ENCODE data around the gene ZNF800. TPM values are rescaled to one million over a fixed set of nuclear protein-coding genes. Genes with fewer than 3 reads are reported as not detected.

ZNF800 gene
- total RNA-seq, 4 donors from 2014 or later = 27.1 to 61.6 (median 36.2) TPM

DNA sequence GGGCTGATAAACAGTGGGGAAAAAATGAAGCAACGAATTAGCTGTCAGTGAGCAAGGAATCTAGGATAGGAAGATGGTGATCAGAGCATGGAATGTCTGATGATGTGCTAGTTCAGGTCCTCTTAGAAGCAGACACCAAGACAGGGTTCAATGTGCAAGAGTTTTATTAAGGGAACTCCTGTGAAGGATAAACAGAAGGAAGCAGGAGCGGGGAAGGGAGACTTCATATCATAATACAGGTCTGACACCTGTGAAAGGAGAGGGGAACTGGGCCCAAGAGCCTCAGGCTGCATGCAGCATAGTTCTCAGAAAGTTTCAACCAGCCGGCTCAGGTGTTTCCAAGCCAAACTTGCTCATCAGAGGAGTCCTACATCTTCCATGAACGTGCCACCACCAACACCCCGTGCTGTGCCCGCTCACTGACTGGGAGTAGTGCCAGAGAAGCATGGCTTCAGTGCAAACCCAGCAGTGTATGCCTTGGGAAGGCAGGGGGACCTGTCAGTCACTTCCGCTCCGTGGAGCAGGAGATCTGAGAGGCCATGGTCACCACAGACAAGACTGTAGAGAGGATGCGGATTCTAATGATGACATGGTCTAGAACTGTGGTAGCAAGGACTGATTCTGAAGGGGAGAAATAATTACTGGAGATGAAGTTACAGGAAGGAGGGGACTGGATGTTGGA is 45.8 kb downstream of the ZNF800 start:
- Histone ChIP-seq H3K4me1 (peaks cover 0 to 6% of the 10 kb centered on the region in 2 donors), H3K27ac (no peak overlapping the region), H3K9me3 (no peaks in the 10 kb centered on the region), H3K36me3 (no peaks in the 10 kb centered on the region), H3K27me3 (no peaks in the 10 kb centered on the region), H3K4me3 (replicated peaks in 1 of 3) (no peak overlapping the region)
- intact Hi-C loops (cut with DNase I) = no loop called here
- no peak for TF ChIP-seq POLR2A (IDR thresholded peaks at IDR 0.05)
- TF ChIP-seq, protein P1, sequence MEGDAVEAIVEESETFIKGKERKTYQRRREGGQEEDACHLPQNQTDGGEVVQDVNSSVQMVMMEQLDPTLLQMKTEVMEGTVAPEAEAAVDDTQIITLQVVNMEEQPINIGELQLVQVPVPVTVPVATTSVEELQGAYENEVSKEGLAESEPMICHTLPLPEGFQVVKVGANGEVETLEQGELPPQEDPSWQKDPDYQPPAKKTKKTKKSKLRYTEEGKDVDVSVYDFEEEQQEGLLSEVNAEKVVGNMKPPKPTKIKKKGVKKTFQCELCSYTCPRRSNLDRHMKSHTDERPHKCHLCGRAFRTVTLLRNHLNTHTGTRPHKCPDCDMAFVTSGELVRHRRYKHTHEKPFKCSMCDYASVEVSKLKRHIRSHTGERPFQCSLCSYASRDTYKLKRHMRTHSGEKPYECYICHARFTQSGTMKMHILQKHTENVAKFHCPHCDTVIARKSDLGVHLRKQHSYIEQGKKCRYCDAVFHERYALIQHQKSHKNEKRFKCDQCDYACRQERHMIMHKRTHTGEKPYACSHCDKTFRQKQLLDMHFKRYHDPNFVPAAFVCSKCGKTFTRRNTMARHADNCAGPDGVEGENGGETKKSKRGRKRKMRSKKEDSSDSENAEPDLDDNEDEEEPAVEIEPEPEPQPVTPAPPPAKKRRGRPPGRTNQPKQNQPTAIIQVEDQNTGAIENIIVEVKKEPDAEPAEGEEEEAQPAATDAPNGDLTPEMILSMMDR (IDR thresholded peaks at IDR 0.05) = no peak
- DNase-seq = peak in 1 of 2 donors; percentile 8
- WGBS, 2 donors = 88 to 90% methylated on average over 9 of the region's 9 CpGs

DNA sequence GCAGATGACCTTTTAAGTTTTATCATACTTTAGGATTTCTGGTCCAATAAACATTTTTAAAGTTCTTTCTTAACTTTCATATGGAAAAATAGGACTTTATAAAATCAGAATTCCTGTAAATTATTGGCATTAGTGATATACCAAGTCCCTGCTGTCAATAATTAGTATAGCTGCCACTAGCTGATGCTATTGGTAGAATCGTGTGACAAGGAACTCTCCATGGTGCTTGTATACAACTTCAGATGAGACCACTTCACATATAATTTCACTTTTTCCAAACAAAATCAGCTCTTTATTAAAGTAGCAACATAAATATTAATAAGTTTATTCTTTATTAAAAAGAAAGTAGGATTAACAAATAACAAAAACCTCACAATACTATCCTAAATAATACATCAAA is 49.9 kb downstream of the ZNF800 start:
- DNase-seq = no peak
- TF ChIP-seq, protein P1 (IDR thresholded peaks at IDR 0.05) = no peak
- no peak for TF ChIP-seq POLR2A (IDR thresholded peaks at IDR 0.05)
- intact Hi-C loops (cut with DNase I) = no loop called here
- no peaks in the 10 kb centered on the region for H3K36me3 ChIP-seq
- H3K9me3 ChIP-seq = no peaks in the 10 kb centered on the region
- peaks cover 0 to 5% of the 10 kb centered on the region in 2 donors for H3K4me1 ChIP-seq
- H3K27me3 ChIP-seq = no peaks in the 10 kb centered on the region
- 75 to 78% methylated on average over 1 of the region's 1 CpG for WGBS, 2 donors
- H3K27ac ChIP-seq = no peak overlapping the region
- H3K4me3 ChIP-seq (replicated peaks in 1 of 3) = no peak overlapping the region

DNA sequence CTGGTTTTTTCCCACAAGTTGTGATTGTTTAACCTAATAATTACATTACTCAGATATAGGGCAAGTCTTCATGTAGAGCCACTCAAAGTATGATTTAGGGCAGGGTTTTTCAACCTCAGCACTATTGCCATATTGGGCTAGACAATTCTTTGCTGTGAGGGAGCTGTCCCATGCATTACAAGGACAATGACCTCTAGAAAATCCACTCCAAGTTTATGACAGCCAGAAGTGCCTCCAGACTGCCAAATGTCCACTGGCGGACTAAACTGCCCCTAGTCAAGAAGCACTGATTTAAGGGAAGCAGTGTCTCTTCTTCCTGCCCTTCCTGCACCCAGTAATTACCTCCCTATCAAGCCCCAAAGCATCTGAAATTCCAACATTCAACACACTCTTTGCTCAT is 54.4 kb downstream of the ZNF800 start:
- no peak for TF ChIP-seq POLR2A (IDR thresholded peaks at IDR 0.05)
- TF ChIP-seq, protein P1 (IDR thresholded peaks at IDR 0.05) = no peak
- DNase-seq = no peak
- Histone ChIP-seq H3K27ac (no peak overlapping the region), H3K4me1 (no peaks in the 10 kb centered on the region), H3K27me3 (no peaks in the 10 kb centered on the region), H3K36me3 (no peaks in the 10 kb centered on the region), H3K9me3 (no peaks in the 10 kb centered on the region), H3K4me3 (replicated peaks in 1 of 3) (no peak overlapping the region)
- WGBS, 2 donors = 47 to 74% methylated on average over 1 of the region's 1 CpG
- intact Hi-C loops (cut with DNase I) = no loop called here

DNA sequence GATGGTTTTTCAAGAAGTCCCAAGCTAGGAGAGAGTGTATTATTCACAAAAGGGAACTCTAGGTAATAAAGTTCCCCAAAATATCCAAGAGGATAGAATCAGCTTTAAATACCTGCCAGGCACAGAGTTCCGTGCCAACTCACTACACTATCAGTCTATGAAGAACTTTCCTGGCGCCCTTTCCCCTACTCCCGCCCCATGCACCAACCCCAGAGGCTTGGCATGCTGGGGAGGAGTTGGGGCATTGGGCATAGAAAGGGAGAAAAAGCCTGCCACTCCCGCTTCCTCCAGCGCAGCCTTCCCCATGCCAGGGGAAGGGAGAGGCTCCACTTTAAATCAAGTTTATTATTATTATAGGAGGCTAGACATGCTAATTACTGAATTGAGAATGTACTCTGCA is 54.9 kb downstream of the ZNF800 start:
- no peaks in the 10 kb centered on the region for H3K36me3 ChIP-seq
- H3K27me3 ChIP-seq = no peaks in the 10 kb centered on the region
- no peak for DNase-seq
- no peak for TF ChIP-seq POLR2A (IDR thresholded peaks at IDR 0.05)
- TF ChIP-seq, protein P1 (IDR thresholded peaks at IDR 0.05) = no peak
- H3K9me3 ChIP-seq = no peaks in the 10 kb centered on the region
- H3K27ac ChIP-seq = no peak overlapping the region
- intact Hi-C loops (cut with DNase I) = no loop called here
- H3K4me3 ChIP-seq (replicated peaks in 1 of 3) = no peak overlapping the region
- 77 to 86% methylated on average over 5 of the region's 5 CpGs for WGBS, 2 donors
- no peaks in the 10 kb centered on the region for H3K4me1 ChIP-seq

DNA sequence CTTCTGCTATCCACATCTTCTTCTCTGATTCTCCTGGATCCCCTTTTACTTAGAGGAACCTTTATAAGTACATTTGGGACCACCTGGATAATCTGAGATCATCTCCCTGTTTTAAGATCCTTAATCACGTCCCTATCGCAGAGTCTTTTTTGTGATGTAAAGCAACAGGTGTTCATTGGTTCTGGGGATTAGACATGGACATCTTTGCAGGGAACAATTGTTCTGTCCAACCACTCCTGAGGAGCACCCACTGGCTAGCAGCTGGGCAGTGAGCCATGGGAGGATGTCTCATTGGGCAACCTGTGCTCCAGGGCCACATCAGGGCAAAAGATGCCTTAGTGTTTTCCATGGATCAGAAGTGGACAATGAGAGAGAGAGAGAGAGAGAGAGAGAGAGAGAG is 56.0 kb downstream of the ZNF800 start:
- DNase-seq = no peak
- TF ChIP-seq POLR2A (IDR thresholded peaks at IDR 0.05) = no peak
- TF ChIP-seq, protein P1 (IDR thresholded peaks at IDR 0.05) = no peak
- no peaks in the 10 kb centered on the region for H3K27me3 ChIP-seq
- no peak overlapping the region for H3K4me3 ChIP-seq (replicated peaks in 1 of 3)
- WGBS, 2 donors = 92 to 96% methylated on average over 2 of the region's 2 CpGs
- no peak overlapping the region for H3K27ac ChIP-seq
- intact Hi-C loops (cut with DNase I) = no loop called here
- no peaks in the 10 kb centered on the region for H3K4me1 ChIP-seq
- H3K36me3 ChIP-seq = no peaks in the 10 kb centered on the region
- H3K9me3 ChIP-seq = no peaks in the 10 kb centered on the region

Measured in thyroid gland (tissue), 4 donors.